Peyer's patch (tissue), 4 donors: ENCODE data around the gene NCAPG2.

Source experiments
- POLR2A ChIP-seq, 2 donors: fragments of 450-650 bp; IDR thresholded peaks; one replicate each; pipeline ENCODE4 v1.5.1; 2017; ENCODE audit warnings: antibody characterized with exemption in 2 of 2, mild to moderate bottlenecking in 2 of 2, moderate library complexity in 2 of 2
- TF ChIP-seq, protein P1 (sequence below), 6 experiments: fragments of 450-650 bp in 4 of 6; fragments of 200-600 bp in 2 of 6; sonication (generic) in 1 of 6; IDR thresholded peaks; one replicate each; pipeline ENCODE4 v1.5.1; 2017 to 2019; ENCODE audit warnings: antibody characterized with exemption in 6 of 6, mild to moderate bottlenecking in 3 of 6, moderate library complexity in 1 of 6

GRCh38 chr7:158633055-158633956, 71.3 kb downstream of the NCAPG2 start:
- TF ChIP-seq POLR2A (IDR thresholded peaks at IDR 0.05), result no peak
- TF ChIP-seq, protein P1, sequence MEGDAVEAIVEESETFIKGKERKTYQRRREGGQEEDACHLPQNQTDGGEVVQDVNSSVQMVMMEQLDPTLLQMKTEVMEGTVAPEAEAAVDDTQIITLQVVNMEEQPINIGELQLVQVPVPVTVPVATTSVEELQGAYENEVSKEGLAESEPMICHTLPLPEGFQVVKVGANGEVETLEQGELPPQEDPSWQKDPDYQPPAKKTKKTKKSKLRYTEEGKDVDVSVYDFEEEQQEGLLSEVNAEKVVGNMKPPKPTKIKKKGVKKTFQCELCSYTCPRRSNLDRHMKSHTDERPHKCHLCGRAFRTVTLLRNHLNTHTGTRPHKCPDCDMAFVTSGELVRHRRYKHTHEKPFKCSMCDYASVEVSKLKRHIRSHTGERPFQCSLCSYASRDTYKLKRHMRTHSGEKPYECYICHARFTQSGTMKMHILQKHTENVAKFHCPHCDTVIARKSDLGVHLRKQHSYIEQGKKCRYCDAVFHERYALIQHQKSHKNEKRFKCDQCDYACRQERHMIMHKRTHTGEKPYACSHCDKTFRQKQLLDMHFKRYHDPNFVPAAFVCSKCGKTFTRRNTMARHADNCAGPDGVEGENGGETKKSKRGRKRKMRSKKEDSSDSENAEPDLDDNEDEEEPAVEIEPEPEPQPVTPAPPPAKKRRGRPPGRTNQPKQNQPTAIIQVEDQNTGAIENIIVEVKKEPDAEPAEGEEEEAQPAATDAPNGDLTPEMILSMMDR (IDR thresholded peaks at IDR 0.05), result no peak
